HG03575 (cell line): ENCODE data around the gene HSPA4L.

ENCODE experiments used
- ATAC-seq: cut with Tn5 transposase; IDR thresholded peaks from one replicate; pipeline ENCODE4 v1.9.1; 2021; ENCODE audit not compliant: unreplicated experiment, insufficient number of reproducible peaks, low FRiP score; ENCODE audit errors: extremely low read depth

HSPA4L gene

DNA sequence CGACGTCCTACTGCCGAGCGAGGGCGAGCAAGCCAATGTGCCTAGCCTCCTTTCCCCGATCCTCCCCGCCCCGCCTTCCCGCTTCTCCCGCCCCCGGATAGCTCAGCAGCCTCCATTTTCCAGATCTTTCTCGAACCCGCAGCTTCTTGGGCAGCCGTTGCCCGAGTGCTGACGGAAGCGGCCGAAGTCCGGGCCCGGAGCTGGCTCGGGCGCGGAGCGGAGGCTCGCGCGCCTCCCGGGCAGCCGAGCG is 172 bp upstream of the HSPA4L start:
- peak; percentile 30 for ATAC-seq

DNA sequence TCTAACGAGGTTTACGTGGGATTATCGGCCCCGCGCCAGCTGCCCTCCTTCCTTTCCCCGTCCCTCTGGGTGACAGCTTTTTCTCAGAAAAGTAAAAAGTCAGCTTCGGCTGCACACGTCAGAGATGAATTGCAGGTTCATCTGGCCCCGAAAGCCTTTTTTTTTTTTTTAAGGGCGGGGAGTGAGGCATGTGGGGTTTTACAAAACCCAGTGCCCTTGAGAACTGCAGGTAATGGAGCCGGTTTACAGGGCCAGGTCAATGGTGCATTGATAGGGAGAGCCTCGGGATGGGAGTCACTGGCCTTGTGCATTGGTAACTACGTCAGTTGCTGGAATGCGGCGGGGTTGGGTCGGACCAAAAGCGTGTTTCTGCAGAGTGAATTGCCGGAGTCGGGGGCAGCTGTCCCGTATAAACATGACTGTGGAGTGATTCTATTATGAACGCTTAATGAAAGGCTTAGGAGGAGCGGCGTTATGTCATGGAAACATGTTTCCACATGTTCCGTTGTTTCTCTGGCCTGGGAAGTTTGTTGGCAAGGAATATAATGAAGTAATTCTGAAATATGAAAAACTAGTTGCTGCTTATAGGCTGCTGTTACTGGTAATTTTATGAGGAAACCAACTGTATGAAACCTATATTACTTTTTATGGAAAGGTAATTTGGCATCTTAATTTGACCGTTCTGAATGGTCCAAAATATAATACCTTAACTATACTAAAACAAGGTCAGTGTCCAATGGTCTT is 1.1 kb downstream of the HSPA4L start:
- peak; percentile 10 for ATAC-seq

DNA sequence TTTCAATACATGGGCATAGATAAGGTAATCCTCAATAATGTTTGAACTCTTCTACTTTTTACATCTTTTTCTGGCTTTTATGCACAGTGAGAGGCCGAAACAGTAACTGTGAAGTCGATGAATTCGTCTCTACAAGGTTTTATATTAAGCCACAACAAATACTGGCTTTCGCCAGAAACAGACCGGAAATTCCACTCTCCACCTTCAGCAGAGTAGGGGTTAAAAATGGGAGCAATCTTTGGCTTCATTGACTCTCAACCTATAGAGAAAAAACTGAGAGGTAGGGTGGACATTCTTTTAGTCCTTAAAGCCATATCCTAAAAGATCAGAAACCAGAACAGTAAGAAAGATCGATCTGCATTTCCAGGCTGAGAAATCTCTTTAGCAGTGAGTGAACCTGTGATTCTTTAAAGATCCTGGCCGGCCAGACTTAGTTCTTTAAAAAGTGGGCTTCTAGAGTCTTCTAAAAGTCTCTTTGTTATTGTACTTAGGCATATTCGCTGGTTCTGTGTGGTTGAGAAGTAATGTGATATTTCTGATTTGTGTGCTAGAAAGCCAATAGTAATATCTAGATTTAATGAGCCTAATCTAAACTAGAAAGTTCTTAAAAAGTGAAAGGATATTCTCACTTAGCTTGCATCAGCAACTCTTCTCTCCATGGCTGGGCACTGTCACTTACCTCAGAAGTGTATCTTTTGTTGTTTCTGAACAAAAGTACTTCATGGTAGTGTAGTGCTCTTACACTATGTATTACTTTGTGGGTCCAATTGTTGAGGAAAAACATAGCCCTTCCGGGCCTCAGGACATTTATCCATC is 2.0 kb downstream of the HSPA4L start:
- ATAC-seq, result no peak

DNA sequence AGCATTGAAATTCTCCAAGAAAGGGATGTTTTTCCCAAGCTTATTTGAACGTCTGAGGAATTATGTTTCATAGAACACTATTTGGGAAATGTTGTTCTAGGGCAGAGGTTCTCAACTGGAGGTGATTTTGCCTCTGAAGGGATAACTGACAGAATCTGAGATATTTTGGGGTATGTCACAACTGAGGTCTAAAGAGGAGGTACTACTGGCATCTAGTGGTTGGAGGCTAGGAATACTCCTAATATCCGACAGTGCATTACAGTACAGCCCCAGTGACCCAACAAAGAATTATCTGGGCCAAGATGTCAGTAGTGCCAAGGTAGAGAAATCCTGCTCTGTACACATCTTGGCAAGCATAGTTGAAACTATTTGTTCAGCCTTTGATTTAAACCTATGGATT is 6.4 kb downstream of the HSPA4L start:
- no peak for ATAC-seq

DNA sequence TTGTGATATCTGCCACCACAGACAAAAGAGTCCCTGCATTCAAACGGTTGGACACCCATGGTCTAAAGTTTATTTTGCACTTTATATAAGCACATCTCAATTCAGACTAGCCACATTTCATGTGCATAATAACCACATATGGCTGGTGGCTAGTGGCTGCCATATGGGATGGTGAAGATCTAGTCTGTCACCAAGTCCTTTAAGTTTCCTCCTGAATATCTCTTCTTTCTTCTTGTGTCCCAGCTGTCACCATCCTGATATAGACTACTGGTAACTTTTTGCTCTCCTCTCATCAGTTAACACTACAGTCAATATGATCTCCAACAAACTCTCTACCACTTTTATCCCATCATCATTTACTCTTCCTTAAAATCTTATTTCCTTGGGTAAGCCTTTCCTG is 9.3 kb downstream of the HSPA4L start:
- no peak for ATAC-seq

DNA sequence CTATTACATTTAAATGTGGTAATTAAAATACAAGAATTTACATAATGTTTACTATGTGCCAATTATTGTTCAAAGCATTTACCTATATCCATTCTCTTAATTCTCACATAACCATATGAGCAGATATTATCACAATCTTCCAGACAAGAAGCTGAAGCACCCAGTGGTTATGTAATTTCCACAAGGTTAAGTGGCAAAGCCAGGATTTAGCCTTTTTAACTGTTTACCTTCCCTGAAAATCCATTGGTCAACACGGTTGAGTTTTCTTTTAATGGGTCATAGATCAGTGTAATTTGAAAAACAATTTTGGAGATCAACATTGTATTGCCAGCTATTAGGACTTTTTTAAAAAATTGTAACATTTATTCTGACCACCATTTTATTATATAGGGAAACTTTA is 11.4 kb downstream of the HSPA4L start:
- ATAC-seq, result no peak

DNA sequence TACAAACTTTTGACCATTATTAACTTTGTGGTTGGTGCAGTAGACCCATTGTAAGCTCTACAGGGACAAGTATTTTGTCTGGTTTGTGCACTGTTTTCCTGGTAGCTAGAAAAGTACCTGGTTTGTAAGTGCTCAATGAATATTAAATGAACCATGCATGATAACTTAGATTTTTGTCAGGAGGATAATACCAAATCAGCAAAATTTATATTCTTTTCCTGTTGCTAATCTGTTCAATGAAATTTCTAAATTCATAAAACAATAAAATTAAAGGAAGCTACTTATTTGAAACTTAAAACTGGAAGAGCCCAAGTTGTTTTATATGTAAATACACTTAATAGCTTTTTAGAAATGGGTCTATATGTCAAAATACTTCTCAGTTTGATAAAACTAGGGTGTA is 17.6 kb downstream of the HSPA4L start:
- ATAC-seq, result no peak

DNA sequence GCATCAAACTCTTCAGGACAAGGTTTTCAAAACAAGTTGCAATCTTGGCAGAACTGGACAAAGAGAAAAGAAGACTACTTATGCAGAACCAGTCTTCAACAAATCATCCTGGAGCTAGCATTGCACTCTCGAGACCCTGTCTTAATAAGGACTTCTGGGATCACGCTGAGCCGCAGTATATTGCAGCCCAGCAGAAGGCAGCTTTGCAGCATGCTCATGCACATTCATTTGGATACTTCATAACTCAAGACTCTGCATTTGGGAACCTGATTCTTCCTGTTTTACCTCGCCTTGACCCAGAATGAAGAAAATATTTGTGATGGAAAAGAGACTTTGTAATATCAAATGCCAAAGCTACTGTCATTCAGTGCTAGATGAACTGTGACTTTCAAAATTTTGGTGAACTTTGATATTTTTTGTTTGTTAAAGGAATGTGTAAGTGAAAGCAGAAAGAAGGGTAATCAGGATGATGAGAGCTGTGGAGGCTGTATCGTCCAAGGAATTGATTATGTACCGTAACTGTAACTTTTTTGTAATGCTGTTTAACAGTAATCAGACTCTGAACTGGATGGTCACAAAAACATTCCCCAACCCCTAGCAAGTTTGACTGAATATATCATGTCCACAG is 27.2 kb downstream of the HSPA4L start:
- no peak for ATAC-seq

DNA sequence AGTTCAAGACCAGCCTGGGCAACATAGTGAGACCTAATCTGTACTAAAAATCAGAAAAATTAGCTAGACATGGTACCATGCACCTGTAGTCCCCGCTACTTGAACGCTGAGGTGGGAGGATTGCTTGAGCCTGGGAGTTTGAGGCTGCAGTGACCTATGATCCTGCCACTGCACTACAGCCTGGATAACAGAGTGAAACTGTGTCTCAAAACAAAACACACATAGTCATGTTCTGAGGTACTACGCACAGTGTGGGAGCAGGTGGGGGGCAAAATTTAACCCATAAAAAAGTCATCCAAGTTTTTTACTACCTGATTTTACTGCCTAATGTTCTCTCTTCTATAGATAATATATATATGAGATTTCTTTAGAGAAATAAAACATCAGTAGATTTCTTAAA is 28.4 kb downstream of the HSPA4L start:
- no peak for ATAC-seq

DNA sequence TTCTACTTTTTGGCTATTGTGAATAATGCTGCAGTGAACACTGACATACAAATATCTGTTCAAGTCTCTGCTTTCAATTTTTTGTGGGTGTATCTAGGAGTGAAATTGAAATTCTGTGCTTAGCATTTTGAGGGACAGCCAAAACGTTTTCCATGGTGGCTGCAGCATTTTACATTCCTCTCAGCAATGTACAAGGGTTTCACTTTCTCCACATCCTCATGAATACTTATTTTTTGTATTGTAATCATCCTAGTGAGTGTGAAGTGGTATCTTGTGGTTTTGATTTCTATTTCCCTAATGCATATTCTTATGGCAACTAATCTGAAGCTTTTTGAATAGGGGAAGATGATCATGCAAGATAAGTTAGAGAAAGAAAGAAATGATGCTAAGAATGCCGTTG is 40.3 kb downstream of the HSPA4L start:
- no peak for ATAC-seq

DNA sequence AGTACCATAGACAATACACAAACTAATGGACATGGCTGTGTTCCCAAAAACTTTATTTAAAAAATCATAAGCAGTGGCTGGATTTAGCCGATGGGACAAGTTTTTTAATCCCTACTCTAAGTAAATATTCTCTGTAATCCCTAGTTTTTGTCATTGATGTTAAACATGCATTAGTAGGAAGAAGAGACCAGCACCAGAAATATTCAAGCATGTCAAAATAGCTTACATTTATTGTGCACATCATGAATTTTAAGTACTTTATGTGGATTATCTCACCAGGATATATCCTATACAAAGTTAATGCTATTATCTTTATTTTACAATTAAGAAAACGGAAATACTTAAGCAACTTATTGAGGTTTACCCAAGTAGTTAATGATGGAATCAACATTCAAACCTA is 46.0 kb downstream of the HSPA4L start:
- ATAC-seq, result no peak

DNA sequence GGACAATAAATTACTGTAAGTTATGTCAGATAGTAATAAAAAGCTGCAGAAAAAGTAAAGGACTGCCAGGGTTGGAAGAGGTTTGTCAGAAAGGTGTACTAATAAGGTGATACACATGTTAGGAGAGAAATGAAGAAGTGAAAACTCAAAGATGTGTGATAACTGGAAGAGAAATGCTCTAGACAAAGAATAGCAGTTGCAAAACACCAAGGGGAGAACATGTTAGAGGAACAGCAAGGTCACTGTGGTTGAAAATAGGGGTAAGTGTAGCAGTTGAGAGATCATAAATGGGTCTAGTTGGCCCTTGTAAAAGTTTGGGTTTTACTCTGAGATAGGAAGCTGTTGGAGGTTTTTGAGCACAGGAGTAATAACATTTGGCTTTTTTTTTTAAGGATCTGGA is 46.9 kb downstream of the HSPA4L start:
- peak; percentile 92 for ATAC-seq

DNA sequence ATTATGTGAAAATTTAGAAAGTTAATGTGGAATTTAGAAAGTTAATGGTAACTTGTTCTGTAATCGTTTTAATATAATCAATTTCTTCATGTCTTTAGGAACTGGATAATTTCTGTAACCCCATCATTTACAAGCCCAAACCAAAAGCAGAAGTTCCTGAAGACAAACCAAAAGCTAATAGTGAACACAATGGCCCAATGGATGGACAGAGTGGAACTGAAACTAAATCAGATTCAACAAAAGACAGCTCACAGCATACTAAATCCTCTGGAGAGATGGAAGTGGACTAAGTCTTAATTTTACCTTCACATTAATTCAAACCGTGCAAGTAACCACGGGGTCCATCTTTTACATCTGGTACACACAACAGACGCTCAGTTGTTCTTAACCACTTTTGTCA is 50.5 kb downstream of the HSPA4L start:
- ATAC-seq, result no peak

DNA sequence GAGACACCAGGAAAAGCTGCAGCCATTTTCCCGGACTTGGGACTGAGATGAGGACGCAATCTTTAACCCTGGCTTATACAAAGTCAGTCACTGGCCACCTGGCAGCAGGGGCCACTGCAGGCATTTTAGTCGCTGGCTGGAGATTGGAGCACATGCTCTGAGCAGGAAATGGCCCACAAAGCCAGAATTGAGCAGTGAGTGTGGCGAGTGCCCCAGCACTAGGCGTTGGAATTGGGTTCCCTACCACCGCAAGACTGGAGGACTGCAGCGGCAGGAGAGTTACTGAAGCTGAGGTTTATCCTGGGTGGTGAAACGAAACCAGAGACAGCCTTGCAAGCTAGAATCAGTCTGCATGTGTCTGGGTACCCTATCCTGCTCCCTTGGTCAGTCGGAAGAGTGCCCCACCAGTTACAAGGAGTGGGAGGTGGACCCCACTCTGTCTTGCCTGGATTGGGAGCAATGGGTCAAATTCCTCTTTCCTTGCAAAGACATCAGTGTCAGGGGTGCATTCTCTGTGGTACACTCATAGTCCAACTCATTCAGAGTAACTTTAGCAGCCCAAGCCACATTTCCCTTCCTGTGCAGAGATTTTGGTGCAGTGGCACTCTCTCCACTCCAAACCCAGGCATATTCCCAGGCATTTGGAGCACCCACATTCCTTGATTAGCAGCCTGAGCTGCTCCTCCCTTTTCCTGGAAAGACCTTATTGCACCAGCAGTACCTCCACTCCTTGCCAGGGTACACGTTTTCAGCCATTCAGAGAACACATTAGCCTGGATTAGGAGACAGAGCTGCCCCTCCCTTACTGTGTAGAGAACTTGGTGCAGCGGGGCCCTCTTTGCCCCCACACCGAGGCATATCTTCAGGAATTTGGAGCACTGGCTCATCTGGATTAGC is 61.8 kb downstream of the HSPA4L start:
- no peak for ATAC-seq

DNA sequence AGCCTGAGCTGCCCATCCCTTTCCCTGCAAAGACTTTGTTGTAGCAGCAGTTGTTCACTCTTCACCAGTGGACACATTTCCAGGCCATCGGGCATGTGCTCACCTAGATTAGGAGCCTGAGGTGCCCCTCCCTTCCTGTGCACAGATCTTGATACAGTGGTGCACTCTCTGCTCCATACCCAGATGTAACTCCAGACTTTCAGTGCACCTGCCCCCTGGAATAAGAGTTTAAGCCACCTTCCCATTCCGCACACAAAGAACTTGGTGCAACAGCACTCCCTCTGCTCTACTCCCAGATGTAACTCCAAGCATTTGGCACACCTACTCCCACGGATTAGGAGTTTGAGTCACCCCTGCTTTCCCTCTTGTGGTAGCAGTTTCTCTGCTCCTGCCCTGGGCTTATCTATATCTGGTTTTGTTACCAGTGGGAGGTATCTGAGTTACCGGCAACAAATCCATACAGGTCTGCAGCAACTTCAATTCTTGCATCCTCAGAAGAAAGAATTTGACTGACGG is 62.5 kb downstream of the HSPA4L start:
- ATAC-seq, result no peak

DNA sequence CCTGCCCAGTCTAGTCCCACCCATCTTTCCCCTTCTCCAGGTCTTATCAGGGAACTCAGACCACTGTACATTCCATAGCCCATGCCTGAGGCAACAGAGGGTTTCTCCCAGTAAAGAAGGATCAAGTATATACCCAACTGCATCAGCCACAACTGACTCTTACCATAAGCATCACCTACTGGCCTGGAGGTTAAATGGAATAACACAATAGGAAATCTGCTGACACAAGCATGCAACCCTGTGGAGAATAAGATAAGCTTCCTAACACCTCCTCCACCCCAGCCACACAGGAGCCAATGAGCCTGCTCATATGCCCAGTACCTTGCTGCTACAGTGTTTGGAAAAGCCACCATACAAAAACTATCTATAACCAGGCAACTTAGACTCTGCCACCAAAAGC is 63.9 kb downstream of the HSPA4L start:
- ATAC-seq, result no peak

DNA sequence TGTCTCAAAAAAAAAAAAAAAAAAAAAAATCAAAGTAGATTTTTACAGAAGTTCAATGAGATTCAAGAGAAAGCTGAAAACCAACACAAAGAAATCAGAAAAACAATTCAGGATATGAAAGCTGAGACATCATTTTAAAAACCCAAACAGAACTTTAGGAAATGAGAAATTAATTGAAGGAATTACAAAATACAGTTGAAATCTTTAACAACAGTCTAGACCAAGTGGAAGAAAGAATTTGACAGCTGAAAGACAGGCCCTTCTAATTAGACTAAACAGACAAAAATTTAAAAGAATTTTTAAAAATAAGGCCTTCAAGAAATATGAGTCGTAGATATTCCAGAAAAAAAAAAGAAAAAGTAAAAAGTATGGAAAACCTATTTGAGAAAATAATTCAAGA is 64.6 kb downstream of the HSPA4L start:
- no peak for ATAC-seq

DNA sequence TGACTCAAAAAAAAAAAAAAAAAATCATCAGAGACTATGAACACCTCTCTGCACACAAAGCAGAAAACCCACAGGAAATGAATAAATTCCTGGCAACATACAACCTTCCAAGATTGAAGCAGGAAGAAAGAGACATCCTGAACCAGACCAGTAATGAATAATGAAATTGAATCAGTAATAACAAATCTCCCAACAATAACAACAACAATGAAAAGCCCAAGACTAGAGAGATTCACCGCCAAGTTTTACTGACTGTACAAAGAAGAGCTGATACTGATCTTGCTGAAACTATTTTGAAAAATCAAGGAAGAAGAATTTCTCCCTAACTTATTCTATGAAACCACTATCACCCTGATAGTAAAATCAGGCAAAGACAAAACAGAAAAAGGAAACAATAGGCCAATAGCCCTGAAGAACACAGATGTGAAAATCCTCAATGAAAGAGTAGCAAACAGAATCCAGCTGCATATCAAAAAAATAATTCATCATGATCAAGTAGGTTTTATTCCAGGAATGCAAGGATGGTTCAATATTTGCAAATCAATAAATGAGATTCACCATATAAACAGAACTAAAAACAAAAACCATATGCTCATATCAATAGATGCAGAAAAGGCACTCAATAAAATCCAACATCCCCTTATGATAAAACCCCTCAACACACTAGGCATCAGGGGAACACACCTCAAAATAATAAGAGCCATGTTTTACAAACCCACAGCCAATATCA is 67.5 kb downstream of the HSPA4L start:
- ATAC-seq, result no peak

DNA sequence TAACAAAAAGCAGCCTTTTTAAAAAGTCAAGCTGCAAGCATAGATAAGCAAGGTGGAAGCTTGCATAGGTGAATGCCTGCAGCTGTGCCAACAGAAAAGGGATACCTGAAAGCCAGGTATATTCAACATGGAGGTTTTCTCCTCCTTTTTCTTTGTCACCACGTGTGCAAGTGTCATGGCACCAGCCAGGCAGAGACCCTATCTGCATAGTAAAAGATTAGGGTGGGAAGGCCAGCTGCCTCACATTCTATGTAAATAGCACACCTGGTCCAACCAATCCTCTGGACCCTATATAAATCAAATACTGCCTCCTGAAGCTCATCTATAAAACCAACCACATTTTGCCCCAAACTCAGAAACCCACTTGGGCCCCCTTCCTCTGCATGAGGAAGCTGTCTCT is 70.5 kb downstream of the HSPA4L start:
- no peak for ATAC-seq
